ENCODE data around the gene FAM219A.

DNA sequence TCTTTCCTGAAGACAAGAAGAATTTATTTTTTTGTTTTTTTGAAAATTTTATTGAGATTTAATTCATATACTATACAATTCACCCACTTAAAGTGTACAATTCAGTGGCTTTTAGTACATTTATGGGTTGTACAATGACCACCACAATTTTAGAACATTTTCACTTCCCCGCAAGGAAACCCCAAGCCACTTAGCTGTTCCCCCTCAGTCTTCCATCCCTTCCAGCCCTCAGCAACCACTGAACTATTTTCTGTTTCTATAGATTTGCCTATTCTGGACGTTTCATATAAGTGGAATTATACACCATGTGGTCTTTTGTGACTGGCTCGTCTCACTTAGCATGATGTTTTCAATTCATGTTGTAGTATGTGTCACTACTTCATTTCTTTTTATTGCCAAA lies 28.2 kb upstream of the FAM219A start:
- TF ChIP-seq, protein P1, sequence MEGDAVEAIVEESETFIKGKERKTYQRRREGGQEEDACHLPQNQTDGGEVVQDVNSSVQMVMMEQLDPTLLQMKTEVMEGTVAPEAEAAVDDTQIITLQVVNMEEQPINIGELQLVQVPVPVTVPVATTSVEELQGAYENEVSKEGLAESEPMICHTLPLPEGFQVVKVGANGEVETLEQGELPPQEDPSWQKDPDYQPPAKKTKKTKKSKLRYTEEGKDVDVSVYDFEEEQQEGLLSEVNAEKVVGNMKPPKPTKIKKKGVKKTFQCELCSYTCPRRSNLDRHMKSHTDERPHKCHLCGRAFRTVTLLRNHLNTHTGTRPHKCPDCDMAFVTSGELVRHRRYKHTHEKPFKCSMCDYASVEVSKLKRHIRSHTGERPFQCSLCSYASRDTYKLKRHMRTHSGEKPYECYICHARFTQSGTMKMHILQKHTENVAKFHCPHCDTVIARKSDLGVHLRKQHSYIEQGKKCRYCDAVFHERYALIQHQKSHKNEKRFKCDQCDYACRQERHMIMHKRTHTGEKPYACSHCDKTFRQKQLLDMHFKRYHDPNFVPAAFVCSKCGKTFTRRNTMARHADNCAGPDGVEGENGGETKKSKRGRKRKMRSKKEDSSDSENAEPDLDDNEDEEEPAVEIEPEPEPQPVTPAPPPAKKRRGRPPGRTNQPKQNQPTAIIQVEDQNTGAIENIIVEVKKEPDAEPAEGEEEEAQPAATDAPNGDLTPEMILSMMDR (IDR thresholded peaks at IDR 0.05): no peak
- TF ChIP-seq POLR2A (IDR thresholded peaks at IDR 0.05): no peak
